Colonic mucosa (tissue), 4 donors: Measurements from ENCODE around the gene ACOXL. TPM values are rescaled to one million over a fixed set of nuclear protein-coding genes. Genes with fewer than 3 reads are reported as not detected.

ENCODE experiments used
- DNase-seq: peaks from one replicate; pipeline ENCODE4 v3.0.0-alpha.2; 2020
- H3K27ac ChIP-seq: fragments of 200-600 bp; one replicate; pipeline ENCODE4 v1.8.0; 2021
- H3K27me3 ChIP-seq: fragments of 200-600 bp; one replicate; pipeline ENCODE4 v1.8.0; 2021
- H3K36me3 ChIP-seq: fragments of 200-600 bp; one replicate; pipeline ENCODE4 v1.8.0; 2021
- H3K4me1 ChIP-seq: fragments of 200-600 bp; one replicate; pipeline ENCODE4 v1.8.0; 2021; ENCODE audit warnings: mild to moderate bottlenecking
- H3K4me3 ChIP-seq: fragments of 200-600 bp; one replicate; pipeline ENCODE4 v1.8.0; 2021
- H3K9ac ChIP-seq, 2 donors: one replicate each; pipeline ENCODE4 v1.7.0; 2013; ENCODE audit warnings: control low read depth in 2 of 2, low read depth in 2 of 2, low read length in 2 of 2
- H3K9me3 ChIP-seq: fragments of 200-600 bp; one replicate; pipeline ENCODE4 v1.8.0; 2021
- CTCF ChIP-seq: fragments of 200-600 bp; IDR thresholded peaks from one replicate; pipeline ENCODE4 v1.8.0; 2022; ENCODE audit warnings: antibody characterized with exemption, mild to moderate bottlenecking
- intact Hi-C: fragments of 100-400 bp; cut with DNase I; formaldehyde crosslinking; loops from one replicate; pipeline ENCODE4 v1.14.1; 2022
- total RNA-seq, 2 donors: library from RNA; stranded (reverse); fragmentation: NEBNext Ultra II Directional in 1 of 2; extraction: Animal tissue kit (Norgen Biotek cat#: 25700) in 1 of 2; gene quantifications; one replicate each; pipeline ENCODE4 v1.2.1, GENCODE V29; 2021
- donor health status: healthy.
- donor health status: DM: no; HTN: no; CAD: no.
- donor health status: DM: no; HTN: no; CAD: no.

Gene ACOXL
- total RNA-seq, 2 donors from 2014 or later: 0.32 to 0.82 TPM

GRCh38 chr2:111167076-111167862 is 434.9 kb downstream of the ACOXL start:
- Histone ChIP-seq H3K4me3 (no peak overlapping the region), H3K4me1 (no peaks in the 10 kb centered on the region), H3K27ac (no peak overlapping the region), H3K36me3 (no peaks in the 10 kb centered on the region), H3K27me3 (no peaks in the 10 kb centered on the region), H3K9ac (no peak overlapping the region), H3K9me3 (no peaks in the 10 kb centered on the region)
- DNase-seq: no peak
- intact Hi-C loops: no loop called here
- no peak for TF ChIP-seq CTCF

DNA sequence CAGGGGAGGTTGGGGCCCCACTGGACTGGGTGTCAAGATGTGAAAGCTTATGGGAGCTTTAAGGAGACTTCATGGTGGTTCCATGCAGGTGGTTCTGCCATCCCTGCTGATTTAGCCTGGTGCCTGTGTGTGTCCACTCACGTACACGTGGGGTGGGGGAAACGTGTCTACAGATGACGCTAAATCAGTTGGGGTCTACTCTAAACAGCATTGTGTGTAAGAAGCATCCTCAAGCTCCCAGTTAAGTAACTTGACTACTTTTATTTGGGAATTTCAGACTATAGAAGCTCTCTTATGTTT is 435.4 kb downstream of the ACOXL start:
- TF ChIP-seq CTCF: no peak
- no peak overlapping the region for H3K27ac ChIP-seq
- no peak overlapping the region for H3K9ac ChIP-seq
- DNase-seq: no peak
- no peaks in the 10 kb centered on the region for H3K4me1 ChIP-seq
- no peaks in the 10 kb centered on the region for H3K27me3 ChIP-seq
- H3K36me3 ChIP-seq: no peaks in the 10 kb centered on the region
- no peaks in the 10 kb centered on the region for H3K9me3 ChIP-seq
- intact Hi-C loops: no loop called here
- no peak overlapping the region for H3K4me3 ChIP-seq

Other genes starting within 250 kb of the ACOXL start
- 10 to 100 TPM; 14.3 to 25.5 TPM for gene RGPD6, start 155.4 kb upstream of the ACOXL start, total RNA-seq
- 10 to 100 TPM; 14.7 to 47.3 TPM for gene BUB1, start 54.5 kb upstream of the ACOXL start, total RNA-seq